Fibroblast of villous mesenchyme (primary cell): ENCODE results near the gene NRARP. TPM values are rescaled to one million over a fixed set of nuclear protein-coding genes. Genes with fewer than 3 reads are reported as not detected.

Source experiments
- DNase-seq: peaks from one replicate; pipeline ENCODE4 v3.0.0-alpha.2; 2010; ENCODE audit warnings: low read depth
- H3K4me3 ChIP-seq: 2 replicates; pipeline ENCODE4 v1.5.1; 2011; ENCODE audit warnings: low read depth, mild to moderate bottlenecking, low read length
- total RNA-seq: library from RNA; depleted of rRNA; stranded (reverse); fragments of >200 nt; gene quantifications from 2 replicates; pipeline ENCODE4 v1.2.3, GENCODE V29; 2012
- TF ChIP-seq, protein P1 (sequence below): IDR thresholded peaks from 2 replicates; pipeline ENCODE4 v1.5.1; 2012; ENCODE audit warnings: low read depth, mild to moderate bottlenecking, low read length; ENCODE audit not compliant: insufficient read depth

NRARP gene
- total RNA-seq, 1 donor, result under 0.01 TPM

DNA sequence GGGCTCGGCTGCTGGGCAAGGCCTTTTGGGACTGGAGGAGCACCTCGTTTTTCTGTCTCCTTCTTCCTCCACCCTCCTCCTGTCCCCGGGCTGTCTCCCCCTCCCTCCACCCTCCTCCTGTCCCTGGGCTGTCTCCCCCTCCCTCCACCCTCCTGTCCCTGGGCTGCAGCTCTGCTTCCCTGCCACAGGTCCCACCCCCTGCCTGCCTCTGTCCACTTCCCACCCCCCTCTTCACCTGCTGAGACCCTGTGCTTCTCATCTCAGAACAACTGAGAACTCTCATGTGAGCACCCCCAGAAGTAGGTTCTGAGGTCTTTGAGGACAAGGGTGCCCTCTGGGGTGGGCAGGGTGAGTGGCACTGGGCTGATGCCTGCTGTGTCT, 30.4 kb downstream of the NRARP start:
- TF ChIP-seq, protein P1, sequence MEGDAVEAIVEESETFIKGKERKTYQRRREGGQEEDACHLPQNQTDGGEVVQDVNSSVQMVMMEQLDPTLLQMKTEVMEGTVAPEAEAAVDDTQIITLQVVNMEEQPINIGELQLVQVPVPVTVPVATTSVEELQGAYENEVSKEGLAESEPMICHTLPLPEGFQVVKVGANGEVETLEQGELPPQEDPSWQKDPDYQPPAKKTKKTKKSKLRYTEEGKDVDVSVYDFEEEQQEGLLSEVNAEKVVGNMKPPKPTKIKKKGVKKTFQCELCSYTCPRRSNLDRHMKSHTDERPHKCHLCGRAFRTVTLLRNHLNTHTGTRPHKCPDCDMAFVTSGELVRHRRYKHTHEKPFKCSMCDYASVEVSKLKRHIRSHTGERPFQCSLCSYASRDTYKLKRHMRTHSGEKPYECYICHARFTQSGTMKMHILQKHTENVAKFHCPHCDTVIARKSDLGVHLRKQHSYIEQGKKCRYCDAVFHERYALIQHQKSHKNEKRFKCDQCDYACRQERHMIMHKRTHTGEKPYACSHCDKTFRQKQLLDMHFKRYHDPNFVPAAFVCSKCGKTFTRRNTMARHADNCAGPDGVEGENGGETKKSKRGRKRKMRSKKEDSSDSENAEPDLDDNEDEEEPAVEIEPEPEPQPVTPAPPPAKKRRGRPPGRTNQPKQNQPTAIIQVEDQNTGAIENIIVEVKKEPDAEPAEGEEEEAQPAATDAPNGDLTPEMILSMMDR, result no peak
- H3K4me3 ChIP-seq, result no peak overlapping the region
- DNase-seq, result no peak

DNA sequence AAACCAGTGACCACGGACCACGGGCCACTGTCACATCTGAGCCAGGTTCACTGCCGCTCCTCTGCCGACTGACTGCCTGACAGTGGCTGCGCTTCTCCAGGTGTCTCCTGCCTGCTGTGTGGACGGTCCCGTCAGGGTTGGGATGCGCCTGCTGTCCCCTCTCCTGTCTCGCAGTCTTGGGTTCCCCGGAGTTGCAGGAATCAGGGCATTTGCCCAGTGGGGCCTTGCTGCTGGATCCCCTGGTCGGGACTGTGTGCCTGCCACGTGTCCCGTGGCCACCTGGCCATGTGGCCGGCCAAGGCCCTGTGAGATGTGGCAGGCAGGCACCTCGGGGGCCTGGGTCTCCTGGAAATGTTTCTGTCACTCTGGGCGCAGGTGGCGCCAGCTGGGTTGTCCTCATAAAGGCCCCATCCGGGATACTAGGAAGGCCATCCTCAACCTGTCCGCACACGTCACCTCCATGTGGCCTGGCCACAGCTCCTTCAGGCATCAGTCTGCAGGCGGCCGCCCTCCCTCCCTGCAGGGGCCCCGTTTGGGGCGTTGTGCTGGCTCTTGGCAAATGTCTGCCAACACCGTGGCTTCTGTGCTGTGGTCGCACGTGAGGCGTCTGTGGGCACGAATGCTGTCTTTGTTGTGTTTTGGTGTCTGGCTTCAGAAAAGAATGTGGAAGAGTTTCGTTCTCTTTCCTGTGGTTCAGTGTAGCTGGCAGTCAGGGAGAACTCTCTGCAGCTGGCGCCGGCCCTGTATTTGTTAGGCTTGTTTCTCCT, 31.0 kb downstream of the NRARP start:
- TF ChIP-seq, protein P1, result no peak
- no peak for DNase-seq

DNA sequence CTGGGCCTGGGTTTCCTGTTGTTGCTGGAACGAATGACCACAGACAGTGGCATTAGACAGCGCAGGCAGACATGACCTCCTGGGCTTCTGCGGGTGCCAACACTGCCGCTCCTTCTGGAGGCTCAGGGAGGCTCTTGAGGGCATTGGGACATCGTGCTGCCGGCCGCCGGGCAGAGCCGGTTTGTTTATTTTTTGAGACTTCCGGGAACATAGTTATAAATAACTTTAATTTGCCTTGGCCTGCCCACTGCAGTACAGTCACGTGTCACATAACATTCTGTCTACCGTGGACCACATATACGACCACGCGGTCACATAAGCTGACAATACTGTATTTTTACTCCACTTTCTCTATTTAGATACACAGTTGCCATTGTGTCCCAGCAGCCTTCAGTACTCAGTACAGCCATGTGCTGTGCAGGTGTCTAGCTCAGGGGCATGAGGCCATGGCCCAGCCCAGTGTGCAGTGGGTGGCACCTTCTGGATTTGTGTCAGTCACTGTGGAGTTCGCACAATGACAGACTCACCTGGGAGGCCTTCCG, 32.8 kb downstream of the NRARP start:
- peak; percentile 93 for DNase-seq
- no peak overlapping the region for H3K4me3 ChIP-seq
- TF ChIP-seq, protein P1, result no peak

More for the DNA sequence above, 31.0 kb downstream of the NRARP start:
- H3K4me3 ChIP-seq, result no peak overlapping the region

DNA sequence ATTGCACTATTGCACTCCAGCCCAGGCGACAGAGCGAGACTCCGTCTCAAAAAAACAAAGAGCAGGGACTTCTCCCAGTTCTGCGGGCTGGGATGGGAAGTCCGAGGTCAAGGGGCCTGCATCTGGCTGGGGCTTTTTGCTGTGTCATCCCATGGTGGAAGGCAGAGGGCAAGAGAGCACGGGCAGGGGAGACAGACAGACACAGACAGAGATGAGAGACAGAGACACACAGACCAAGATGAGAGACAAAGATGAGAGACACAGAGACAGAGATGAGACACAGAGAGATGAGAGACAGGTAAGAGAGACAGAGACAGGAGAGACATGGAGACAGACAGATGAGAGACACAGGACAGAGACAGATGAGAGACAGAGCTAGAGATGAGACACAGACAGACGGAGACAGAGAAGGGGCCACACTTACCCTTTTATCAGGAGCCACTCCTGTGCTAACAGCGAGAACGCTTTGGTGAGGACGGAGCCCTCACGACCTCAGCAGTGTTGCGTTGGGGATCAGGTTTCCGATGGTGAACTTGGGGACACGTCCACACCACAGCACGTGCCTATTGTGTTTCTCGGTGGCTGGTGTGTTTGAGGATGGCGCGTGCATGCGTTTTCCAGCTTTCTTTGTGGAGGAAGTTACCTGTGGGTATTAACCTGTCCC, 33.4 kb downstream of the NRARP start:
- DNase-seq, result peak; percentile 81

DNA sequence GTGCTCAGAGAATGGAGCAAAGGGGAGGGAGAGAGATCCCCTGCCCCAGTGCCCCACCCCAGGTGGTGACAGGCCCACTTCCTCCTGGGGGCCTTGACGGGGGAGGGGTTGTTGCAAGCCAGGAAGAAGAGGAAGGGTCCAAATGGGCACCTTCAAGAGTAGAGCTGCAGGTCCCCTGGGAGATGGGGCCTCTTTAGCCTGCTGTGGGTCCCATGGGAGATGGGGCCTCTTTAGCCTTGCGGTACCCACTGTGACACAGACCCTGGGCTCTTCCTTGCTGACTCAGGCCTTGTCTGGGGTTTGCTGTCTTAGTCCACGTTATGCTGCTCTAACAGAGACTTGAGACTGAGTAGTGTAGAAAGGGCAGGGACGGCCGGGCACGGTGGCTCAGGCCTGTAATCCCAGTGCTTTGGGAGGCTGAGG, 34.1 kb downstream of the NRARP start:
- DNase-seq, result peak; percentile 29
- H3K4me3 ChIP-seq, result no peak overlapping the region
- TF ChIP-seq, protein P1, result no peak

More for the DNA sequence above, 33.4 kb downstream of the NRARP start:
- TF ChIP-seq, protein P1, result no peak
- H3K4me3 ChIP-seq, result no peak overlapping the region

DNA sequence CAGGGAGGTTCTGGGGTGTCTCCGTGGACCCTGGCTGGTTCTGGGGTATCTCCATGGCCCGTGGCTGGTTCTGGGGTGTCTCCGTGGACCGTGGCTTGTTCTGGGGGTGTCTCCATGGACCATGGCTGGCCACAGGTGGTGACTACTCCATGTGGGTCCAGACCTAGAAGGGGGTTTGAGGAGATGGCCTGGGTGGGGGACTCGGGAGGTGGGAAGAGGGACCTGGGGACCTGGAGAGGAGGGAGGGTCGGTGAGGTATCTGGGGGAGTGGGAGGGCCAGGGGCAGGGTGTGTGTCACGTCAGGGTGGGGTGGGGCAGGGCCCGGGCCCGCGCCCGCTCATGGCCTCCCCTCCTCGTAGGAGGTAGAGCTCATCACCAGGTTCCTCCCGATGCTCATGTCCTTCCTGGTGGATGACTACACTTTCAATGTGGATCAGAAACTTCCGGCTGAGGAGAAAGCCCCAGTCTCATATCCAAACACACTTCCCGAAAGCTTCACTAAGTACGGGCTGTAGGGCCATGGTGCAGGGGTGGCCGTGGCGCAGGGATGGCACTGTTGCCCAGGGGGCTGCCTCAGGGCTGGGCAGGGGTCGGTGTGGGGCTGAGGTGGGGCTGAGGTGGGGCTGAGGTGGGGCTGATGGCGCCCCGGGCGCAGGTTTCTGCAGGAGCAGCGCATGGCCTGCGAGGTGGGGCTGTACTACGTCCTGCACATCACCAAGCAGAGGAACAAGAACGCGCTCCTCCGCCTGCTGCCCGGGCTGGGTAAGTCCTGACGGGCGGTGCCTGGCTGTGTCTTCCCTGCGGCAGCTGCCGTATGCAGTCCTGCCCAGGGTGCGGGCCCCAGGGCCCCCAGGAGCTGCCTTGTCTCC, 35.3 kb downstream of the NRARP start:
- no peak for DNase-seq
- TF ChIP-seq, protein P1, result no peak
- H3K4me3 ChIP-seq, result no peak overlapping the region
